ENCODE measurements around the gene TNS3.

TNS3 gene

GRCh38 chr7:47308808-47309207 is 273.1 kb downstream of the TNS3 start:
- DNase-seq (ENCODE audit: low read depth, low spot score): no peak

- DNase-seq (ENCODE audit: low read depth, low spot score): no peak
Observed at GRCh38 chr7:47307311-47307710, 274.6 kb downstream of the TNS3 start.

GRCh38 chr7:47304727-47305719 is 276.9 kb downstream of the TNS3 start:
- DNase-seq (ENCODE audit: low read depth, low spot score): no peak

GRCh38 chr7:47303695-47304453 is 278.0 kb downstream of the TNS3 start:
- no peak for DNase-seq (ENCODE audit: low read depth, low spot score)

GRCh38 chr7:47303014-47303694 is 278.8 kb downstream of the TNS3 start:
- DNase-seq (ENCODE audit: low read depth, low spot score): no peak

- DNase-seq (ENCODE audit: low read depth, low spot score): no peak
Observed at GRCh38 chr7:47302560-47302959, 279.4 kb downstream of the TNS3 start.

GRCh38 chr7:47301657-47302295 is 280.1 kb downstream of the TNS3 start:
- peak; percentile 37 for DNase-seq (ENCODE audit: low read depth, low spot score)

- no peak for DNase-seq (ENCODE audit: low read depth, low spot score)
Observed at GRCh38 chr7:47301105-47301477, 280.8 kb downstream of the TNS3 start.

GRCh38 chr7:47300472-47301104 is 281.3 kb downstream of the TNS3 start:
- DNase-seq (ENCODE audit: low read depth, low spot score): no peak

- DNase-seq (ENCODE audit: low read depth, low spot score): no peak
Observed at GRCh38 chr7:47299496-47299895, 282.4 kb downstream of the TNS3 start.

- no peak for DNase-seq (ENCODE audit: low read depth, low spot score)
Observed at GRCh38 chr7:47298636-47299035, 283.3 kb downstream of the TNS3 start.

- no peak for DNase-seq (ENCODE audit: low read depth, low spot score)
Observed at GRCh38 chr7:47297120-47297519, 284.8 kb downstream of the TNS3 start.

GRCh38 chr7:47295606-47296005 is 286.3 kb downstream of the TNS3 start:
- no peak for DNase-seq (ENCODE audit: low read depth, low spot score)

GRCh38 chr7:47294556-47295222 is 287.2 kb downstream of the TNS3 start:
- DNase-seq (ENCODE audit: low read depth, low spot score): no peak

GRCh38 chr7:47293884-47294555 is 287.9 kb downstream of the TNS3 start:
- DNase-seq (ENCODE audit: low read depth, low spot score): no peak

GRCh38 chr7:47292832-47293309 is 289.0 kb downstream of the TNS3 start:
- no peak for DNase-seq (ENCODE audit: low read depth, low spot score)

GRCh38 chr7:47291461-47292081 is 290.3 kb downstream of the TNS3 start:
- peak; percentile 86 for DNase-seq (ENCODE audit: low read depth, low spot score)

GRCh38 chr7:47290867-47291266 is 291.0 kb downstream of the TNS3 start:
- no peak for DNase-seq (ENCODE audit: low read depth, low spot score)

- DNase-seq (ENCODE audit: low read depth, low spot score): no peak
Observed at GRCh38 chr7:47290466-47290865, 291.4 kb downstream of the TNS3 start.

Measured in astrocyte of the hippocampus (primary cell).